Measurements from ENCODE around the gene RGL1.

- no peak for TF ChIP-seq CTCF (IDR thresholded peaks at IDR 0.05)
- TF ChIP-seq POLR2A (IDR thresholded peaks at IDR 0.05), result no peak
Measured at GRCh38 chr1:183845681-183846080, 40.8 kb downstream of the RGL1 start.
